Fibroblast of lung (primary cell): ENCODE measurements around the gene MCTP2.

Source experiments
- EZH2 ChIP-seq: IDR thresholded peaks from 2 replicates; pipeline ENCODE4 v1.5.1; 2012; ENCODE audit warnings: low read length, control low read depth, mild to moderate bottlenecking; ENCODE audit errors: missing control alignments
- TF ChIP-seq, protein P1 (sequence below), 2 donors: IDR thresholded peaks in 1 of 2; conservative IDR thresholded peaks in 1 of 2; 1 replicate in 1 of 2; 2 replicates in 1 of 2; pipeline ENCODE4 v1.5.1; 2011 to 2012; ENCODE audit warnings: low read length in 2 of 2, control low read depth in 1 of 2, inconsistent platforms in 1 of 2, low read depth in 1 of 2, mild to moderate bottlenecking in 1 of 2

DNA sequence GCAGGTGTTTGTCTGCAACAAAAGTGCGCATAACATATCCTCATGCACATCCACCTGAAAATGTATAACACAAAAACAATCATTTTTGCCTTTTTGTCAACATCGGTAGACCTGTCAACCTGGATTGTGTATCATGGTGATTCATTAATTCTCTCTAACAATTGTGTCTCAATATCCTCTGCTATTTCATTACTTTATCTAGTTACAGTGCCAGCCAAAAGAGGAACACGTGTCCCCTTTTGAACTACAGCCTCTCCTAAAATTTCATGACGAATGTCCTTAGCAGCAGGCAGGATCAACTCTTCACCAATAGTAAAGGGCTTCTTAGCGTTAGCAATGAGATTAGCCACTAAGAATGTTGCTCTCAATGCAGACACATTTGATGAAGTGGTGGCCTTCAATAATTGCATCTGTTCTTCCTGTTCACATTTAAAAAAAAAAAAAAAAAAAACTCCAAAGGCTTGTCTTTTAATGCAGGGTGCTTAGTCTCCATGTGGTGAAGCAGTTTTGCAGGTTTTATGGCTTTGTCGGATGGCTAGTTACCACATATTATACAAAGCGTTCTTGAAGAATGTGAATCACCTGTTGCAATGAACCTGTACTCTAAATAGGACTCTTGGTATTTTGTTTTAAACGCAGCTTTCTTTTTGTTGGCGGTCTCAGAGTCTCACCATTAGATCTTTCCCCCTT is 45.7 kb upstream of the MCTP2 start:
- TF ChIP-seq, protein P1, sequence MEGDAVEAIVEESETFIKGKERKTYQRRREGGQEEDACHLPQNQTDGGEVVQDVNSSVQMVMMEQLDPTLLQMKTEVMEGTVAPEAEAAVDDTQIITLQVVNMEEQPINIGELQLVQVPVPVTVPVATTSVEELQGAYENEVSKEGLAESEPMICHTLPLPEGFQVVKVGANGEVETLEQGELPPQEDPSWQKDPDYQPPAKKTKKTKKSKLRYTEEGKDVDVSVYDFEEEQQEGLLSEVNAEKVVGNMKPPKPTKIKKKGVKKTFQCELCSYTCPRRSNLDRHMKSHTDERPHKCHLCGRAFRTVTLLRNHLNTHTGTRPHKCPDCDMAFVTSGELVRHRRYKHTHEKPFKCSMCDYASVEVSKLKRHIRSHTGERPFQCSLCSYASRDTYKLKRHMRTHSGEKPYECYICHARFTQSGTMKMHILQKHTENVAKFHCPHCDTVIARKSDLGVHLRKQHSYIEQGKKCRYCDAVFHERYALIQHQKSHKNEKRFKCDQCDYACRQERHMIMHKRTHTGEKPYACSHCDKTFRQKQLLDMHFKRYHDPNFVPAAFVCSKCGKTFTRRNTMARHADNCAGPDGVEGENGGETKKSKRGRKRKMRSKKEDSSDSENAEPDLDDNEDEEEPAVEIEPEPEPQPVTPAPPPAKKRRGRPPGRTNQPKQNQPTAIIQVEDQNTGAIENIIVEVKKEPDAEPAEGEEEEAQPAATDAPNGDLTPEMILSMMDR (conservative IDR thresholded peaks at IDR 0.05 in 1 of 2, IDR thresholded peaks at IDR 0.05 in 1 of 2; ENCODE audit: low read depth in 1 of 2, low read length in 2 of 2), result no peak
- TF ChIP-seq EZH2, result no peak
